Activated effector memory CD4-positive, alpha-beta T cell treated with anti-CD3 and anti-CD28 coated beads, Interleukin-2, amount 50 U/mL, for 16 hours (primary cell): ENCODE measurements around the gene ERICH2.

Source experiments
- DNase-seq: peaks from one replicate; pipeline ENCODE4 v3.0.0-alpha.2; 2020

Gene ERICH2

GRCh38 chr2:170818036-170818751 lies 48.0 kb downstream of the ERICH2 start:
- peak; percentile 65 for DNase-seq

DNA sequence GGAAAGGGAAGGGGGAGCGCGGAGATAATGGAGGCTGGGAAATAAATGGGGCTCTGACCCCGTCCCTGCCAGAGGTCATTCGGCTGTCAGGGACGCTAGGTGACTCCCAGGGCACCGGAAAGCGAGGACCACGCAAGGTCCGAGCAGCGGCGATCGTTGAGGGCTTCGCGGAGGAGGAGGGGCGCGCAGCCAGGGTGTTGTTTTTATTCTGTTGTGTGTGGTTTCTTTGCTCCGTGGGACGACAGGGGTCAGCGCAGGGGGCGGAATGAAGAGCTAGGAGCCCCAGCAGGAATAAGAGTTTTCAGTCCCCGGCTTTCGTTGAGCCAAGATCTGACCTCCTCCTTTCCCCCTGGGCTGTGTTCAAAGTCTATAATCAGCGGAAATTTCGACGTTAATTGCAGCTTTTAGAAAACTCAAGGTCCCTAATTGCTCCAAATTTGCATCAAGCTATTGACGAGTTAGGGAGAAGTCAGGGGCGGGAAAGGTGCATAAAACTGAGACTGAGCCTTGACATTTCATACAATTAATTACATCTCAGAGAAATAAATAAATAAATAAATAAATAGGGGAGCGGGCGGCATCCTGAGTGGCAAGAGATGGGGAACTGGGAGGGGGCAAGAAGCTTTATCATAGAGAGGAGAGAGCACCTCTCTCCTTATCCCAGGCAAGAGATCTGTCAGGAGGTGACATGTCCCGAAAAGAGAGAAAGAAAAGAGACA lies 48.7 kb downstream of the ERICH2 start:
- DNase-seq: no peak

DNA sequence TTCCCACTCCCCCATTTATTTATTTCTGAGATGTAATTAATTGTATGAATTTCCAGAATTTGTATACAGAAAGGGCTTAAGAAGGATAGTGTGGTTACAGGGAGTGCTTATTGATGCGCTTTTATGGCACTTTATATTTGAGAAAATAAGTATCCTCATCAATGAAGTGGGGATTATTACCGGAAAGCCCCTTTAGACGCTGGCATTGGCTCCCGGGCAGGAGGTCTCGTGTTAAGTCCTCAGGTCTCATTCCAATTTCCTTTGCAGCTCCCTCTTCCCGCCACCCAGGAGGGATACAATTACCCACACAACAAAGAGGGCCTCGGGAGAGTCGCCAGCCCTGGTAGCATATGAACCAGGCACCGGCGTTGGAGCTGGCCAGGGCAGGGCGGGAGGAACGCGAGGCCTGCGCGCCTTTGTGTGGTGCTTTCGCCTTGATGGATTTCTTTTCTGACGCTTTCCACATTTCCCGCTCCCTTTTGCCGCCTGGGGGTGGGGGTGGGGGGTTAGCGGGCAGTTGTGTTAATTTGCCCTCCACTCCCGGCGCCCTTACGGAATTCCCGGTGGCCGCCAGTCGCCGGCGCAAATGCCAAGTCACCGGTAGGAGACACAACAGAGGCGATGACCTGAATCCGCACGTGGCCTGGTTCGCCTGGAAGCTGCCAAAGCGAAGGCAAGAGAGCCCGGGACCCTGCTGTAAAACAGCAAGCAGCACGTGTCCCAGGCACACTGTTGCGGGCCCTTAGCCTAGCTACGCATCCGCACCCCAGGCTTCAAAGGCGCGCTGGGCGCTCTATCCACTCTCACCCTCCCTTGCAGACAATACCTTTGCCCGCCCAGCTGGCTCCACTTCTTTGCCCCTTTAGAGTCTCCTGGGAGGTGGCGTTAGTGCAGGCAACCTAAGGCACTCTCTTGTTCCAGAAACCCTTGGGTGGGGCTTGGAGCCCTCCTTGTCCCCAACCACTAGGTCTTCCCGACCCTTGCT lies 49.8 kb downstream of the ERICH2 start:
- DNase-seq: no peak

GRCh38 chr2:170820757-170821530 lies 50.8 kb downstream of the ERICH2 start:
- DNase-seq: peak; percentile 68

- no peak for DNase-seq
Observed at GRCh38 chr2:170821531-170822289, 51.5 kb downstream of the ERICH2 start.

DNA sequence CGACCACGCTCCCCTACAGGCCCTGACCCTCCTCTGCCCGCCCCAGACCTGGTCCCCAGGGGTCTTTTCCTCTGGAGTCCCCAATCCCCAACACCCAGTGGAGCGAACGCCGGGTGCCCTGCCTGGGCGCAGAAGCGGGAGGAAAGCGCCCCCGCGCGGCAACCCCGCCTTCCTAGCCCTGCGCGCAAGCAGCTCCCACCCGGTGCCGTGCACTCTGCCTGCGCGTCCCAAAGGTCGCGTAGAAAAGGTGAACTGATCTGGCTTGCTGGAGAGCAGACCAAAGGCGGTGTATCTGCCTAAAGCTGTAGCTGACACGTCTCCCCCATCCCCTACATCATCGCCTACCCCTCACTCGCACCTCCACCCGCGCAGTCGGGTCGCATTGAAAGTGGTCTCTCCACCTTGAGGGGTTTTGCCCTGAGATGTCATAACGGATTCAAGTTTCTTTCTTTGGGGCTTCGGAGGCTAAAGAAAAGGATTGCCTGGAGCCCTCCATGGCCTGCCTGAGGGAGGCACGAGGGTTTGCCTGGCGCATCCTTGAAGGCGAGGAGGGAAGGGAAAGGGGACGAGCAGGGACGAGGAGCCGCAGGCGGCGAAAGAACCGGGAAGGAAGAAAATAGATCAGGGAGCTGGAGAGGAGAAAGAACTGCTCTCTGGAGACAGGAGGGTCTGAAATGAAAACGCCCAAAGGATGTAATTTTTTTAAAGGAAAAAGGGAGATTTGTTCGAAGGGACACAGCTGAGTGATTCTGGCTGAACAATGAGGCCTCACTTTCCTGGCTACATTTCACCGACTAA lies 52.3 kb downstream of the ERICH2 start:
- peak; percentile 74 for DNase-seq

- DNase-seq: no peak
Observed at GRCh38 chr2:170823088-170823897, 53.1 kb downstream of the ERICH2 start.

- DNase-seq: no peak
Observed at GRCh38 chr2:170823898-170824215, 53.7 kb downstream of the ERICH2 start.

DNA sequence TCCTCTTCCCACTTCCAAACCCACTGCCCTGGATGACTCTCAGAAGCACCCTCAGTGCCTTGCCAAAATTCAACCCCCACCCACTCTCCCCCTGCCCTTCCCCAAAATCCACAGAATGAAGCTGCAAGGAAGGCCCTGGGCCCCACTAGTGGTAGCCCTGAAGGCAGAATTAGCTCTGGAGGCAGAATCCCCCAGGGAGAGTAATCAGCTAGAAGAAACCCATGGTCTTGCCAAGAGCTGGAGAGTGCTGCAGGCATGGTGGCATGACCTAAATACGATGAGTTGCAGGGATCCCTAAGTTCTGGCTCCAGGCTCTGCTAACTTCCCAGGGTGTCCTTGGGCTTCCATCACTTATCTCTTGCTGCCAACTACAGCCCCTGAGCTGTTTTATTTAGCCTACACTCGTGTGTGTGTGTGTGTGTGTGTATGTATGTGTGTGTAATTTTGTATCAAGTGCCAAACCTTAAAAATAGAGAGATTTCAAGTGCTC lies 54.4 kb downstream of the ERICH2 start:
- no peak for DNase-seq

- no peak for DNase-seq
Observed at GRCh38 chr2:170827841-170828532, 57.8 kb downstream of the ERICH2 start.

DNA sequence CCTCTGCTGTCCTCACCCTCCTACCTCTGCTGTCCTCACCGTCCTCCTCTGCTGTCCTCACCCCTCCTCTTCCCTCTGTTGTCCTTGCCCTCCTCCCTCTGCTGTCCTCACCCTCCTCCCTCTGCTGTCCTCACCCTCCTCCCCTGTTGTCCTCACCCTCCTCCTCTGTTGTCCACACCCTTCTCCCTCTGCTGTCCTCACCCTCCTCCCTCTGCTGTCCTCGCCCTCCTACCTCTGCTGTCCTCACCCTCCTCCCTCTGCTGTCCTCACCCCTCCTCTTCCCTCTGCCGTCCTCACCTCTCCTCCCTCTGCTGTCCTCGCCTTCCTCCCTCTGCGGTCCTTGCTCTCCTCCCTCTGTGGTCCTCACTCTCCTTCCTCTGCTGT lies 58.3 kb downstream of the ERICH2 start:
- DNase-seq: no peak

GRCh38 chr2:170829036-170829435 lies 58.9 kb downstream of the ERICH2 start:
- DNase-seq: no peak

DNA sequence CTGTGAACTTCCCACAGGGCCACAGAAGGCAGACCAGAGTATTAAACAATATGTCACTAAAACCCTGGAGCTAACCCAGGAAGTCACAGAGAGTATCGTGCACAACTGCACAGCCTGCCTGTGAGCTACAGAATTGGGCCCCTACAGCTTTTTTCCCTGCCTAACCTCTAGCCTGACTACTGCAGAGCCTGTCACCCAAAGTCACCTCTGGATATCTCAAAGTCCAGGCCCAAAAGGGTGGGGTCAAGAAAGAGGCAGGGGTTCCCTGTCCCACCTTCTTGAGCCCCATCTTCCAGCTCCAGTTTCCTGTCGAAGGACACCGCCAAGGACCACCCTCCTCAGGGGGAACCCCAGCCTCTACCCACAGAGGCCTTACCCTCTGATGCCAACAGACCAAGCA lies 60.0 kb downstream of the ERICH2 start:
- DNase-seq: no peak

DNA sequence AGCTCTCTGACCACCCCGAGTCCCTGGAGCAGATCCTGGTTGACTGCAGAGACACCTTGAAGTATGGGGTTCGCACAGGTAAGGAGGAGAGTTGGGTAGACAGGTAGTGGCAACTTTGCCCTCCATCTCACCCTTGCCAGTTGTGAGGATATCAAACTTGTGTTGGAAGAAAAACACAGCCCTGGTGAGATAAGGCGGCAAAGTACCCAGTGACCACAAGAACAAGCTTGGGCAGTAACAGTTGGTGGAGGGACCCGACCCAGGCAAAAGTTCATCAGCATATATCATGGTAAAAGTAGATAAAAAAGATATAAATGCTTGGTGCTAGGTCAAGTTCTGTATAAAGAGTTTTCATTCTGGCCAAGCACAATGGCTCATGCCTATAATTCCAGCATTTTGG lies 60.9 kb downstream of the ERICH2 start:
- DNase-seq: no peak

DNA sequence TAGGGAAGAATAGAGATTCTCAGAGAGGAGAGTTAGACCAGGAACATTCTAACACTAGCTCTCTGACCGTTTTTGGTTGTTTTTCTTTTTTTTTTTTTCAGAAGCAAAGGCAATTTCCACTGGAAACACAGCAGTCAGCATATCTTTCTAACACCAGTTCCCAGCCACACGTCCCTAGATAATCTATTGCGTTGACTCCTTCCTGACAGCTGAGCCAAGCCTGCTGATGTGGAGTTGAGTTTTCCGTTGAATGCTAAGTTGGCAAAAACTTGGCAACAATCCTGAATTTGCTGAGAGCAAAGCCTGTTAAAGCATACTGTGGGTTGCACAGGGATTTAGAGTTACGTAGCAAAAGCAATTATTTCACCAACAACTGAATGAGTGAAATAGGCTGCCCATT lies 65.8 kb downstream of the ERICH2 start:
- DNase-seq: no peak

DNA sequence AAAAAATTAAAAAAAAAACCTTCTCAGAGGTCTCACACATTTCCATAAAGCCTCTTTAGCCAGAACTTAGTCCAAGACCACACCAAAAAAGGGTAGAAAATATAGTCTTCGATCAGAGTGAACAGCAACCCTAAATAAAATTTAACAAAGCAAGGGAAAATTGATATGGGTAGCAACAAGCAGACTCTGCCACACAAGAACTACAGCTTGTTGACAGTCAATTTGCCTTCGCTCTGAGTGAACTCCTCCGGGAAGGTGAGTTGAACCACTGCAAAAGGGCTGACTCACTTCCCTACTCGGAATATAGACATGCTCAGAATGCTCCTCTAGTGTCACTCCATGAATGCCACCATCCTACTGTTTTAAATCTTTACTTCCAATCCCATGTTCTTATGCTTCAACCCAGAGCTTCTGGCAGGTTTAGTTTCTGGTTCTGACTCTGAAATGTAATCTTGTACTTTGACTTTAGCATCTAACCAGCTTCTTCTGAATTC lies 70.6 kb downstream of the ERICH2 start:
- DNase-seq: no peak

GRCh38 chr2:170842785-170843184 lies 72.6 kb downstream of the ERICH2 start:
- no peak for DNase-seq

GRCh38 chr2:170843656-170844055 lies 73.5 kb downstream of the ERICH2 start:
- no peak for DNase-seq

- DNase-seq: no peak
Observed at GRCh38 chr2:170845343-170845742, 75.2 kb downstream of the ERICH2 start.
